Stimulated activated CD8-positive, alpha-beta memory T cell treated with anti-CD3 and anti-CD28 coated beads, Interleukin-15, amount 100 ng/mL, for 4 hours (primary cell): ENCODE measurements around the gene GJC1.

ENCODE experiments used
- DNase-seq, 2 donors: peaks; one replicate each; pipeline ENCODE4 v3.0.0-alpha.2; 2020; ENCODE audit warnings: low read depth in 2 of 2

The GJC1 gene

DNA sequence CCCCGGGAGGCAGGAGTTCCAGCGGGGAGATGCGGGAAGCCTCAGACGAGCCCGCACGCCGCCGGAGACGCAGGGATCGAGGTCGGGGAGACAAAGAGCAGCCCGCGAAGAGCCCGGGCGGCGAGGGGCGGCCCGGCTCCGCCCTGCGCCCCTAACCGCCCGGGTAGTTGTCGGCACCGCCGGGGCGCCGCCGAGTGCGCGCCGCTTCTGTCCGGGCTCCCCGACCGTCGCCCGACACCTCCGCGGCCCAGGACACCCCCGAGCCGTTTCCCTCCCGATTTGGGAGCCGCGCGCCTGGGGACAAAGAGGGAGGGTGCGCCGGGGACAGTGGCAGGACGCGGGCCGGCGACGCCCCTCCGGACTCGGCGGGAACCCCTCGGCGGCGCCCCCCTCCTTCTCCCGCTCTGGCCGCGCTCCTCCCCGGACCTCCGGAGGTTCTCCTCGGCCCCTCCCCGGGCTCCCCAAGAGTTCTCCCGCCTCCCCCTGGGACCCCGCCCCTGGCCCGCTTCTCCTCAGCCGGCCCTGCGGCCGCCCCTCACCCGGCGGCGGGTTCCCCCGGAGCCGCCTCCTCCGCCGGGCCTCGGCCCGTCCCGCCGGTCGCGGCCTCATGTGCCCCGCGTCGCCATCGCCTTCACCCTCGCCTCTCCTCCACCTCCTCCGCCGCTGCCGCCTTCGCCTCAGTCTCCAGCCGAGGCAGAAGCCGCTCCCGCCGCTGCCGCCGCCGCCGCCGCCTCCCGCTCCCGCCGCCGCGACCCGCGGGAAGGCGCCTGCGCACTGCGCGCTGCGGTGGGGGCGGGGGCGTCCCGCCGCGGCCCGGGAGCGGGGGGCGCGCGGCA is at the start of gene GJC1:
GJC1 (minus strand) TSS at position 765 of the 836 bp plus-strand sequence. CDS start 24,470 bp downstream, outside the sequence.
- no peak for DNase-seq

DNA sequence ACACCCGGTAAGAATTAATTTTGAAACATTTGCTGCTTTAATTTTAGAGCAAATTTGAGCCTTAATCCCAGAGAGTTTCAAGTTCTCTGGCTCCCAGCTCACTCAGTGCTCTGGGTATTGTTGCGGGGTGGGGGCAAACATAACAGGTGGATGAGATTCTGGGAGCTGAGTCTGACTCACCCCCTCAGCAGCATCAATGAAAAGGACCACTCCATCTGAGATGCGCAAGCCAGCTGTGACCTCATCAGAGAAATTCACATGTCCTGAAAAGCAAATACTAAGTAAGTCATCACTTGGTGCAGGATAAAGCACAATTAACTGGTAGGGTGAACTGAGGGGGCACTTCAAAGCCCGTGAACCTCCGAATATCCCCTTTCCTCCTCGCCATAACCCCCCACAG is 49.3 kb upstream of the GJC1 start:
- DNase-seq, result no peak

DNA sequence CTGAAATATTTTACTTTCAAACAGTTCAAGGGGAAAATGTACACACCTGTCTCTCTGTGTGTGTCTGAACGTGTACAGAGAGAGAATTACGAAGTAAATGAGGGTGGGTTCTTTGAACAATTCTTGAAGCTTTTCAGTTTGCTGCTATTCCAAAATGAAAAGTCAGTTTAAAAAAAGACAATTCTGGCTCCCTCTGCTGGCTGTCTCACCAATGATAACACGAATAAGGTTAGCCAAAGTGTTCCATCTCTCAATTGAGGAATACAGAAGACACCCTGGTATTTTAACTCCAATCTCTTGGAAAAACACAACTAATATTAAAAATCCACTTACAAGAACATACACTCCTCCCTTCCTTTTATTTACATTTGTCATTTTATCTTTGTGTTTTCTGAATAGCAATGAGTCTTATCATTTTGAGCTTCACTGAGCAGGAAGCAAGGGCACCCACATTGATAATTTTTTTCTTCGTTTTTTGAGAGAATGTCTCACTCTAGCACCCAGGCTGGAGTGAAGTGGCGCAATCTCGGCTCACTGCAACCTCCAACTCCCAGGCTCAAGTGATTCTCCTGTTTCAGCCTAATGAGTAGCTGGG is 48.6 kb upstream of the GJC1 start:
- no peak for DNase-seq

DNA sequence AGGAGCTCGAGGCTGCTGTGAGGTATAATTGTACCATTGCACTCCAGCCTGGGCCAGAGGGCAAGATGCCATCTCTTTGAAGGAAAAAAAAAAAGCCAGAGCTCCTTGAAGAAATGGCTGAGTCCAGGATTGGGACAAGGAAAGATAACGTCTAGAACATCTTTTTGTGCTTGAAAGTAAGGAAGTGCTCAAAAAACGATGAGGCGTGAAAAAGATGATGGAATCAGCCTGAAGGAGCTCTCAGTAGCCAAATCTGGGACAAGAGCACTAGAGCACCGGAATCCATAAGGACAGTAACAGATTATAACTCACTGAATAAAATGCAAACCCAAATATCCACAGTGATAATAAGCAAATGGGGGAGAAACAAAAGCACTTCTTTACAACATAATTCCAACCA is 47.0 kb upstream of the GJC1 start:
- no peak for DNase-seq

DNA sequence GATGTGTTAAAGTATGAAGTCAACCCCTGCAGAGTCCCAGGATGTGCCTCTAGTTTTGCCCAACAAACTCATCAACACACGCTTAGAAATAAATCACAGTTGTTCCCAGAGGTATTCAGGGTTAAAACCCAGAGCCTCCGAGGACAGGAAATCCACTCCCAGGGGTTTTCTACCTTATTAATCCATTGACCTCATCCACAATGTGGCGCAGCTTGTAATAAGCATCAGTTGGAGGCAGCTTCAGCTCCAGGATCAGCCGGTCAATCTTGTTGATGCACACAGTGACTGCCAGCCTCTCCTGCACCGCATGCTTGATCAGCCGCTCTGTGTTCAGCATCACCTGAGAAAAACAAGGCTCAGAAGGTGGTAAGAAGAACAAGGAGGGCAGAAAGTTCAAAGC is 45.7 kb upstream of the GJC1 start:
- no peak for DNase-seq

DNA sequence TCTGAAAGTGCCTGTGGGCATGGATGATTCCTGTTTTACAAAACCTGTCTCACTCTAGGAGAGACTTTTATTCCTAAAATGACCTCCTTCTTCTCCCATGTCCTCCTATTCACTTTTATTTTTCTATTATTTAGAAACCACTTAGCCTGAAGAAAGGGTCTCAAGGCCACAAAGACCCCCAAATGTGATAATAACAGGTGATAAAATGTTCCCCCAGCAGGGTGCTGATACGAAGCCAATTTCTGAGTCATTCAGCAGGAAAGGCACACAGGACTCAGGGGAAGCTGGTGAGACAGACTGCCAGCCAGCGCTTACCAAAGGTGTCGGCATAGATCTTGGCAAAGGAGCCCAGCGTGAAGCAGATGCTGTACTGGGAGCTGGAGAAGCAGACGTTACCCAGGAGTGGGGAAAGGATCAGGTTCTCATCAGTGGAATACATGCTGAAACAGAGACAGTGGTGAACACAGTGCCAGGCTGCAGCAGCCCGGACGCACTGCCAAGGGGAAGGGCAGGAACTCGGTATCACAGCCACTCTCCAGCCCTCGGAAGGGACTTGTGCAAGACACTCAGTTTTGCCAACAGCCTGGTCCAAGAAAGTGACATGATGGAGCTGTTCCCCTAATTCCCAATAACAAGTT is 42.2 kb upstream of the GJC1 start:
- no peak for DNase-seq

DNA sequence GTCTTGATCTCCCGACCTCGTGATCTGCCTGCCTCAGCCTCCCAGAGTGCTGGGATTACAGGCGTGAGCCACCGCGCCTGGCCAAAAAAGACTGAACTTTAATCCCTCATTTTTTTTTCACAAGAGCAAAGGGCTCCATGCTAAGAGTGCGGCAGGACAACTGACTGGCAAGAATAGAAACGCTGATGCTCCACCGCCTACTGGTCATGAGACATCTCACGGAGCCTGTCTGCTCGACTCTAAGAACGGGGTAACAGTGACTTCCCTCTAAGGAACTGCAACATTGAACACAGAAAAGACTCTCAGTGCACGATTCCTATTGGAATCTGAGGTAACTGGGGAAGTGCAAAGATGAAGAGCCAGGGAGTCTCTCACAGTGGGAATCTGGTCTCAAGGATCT is 41.5 kb upstream of the GJC1 start:
- no peak for DNase-seq

DNA sequence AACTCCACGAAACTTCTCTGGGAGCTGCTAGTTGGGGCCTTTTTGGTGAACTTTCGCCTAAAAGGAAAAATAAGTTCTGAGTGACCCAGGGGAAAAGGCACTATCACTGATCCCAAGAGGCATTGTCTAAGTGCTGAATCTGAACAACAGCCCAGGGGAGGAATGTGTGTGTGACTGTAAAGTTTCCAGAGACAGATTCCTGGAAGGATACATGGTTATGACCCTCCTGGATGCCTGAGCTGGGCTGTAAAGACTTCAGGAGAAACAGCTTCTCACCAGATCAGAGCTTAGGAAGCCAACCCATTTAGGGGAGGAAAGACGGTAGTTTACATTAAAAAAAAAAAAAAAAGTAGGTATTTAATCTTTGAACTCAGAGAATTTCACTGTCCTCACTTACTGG is 37.8 kb upstream of the GJC1 start:
- DNase-seq, result no peak

DNA sequence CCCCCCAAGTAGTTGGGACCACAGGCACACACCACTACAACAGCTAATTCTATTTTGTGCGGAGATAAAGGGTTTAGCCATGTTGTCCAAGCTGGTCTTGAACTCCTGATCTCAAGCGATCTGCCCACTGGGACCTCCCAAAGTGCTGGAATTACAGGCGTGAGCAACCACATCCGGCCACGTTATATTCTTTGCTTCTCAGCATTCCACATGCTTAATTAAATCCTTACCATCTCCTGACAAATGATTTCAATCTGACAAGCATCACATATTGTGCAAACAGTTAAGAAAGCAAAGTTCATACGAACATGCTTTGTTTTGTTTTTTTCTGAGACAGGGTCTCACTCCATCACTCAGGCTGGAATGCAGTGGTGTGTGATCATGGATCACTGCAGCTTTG is 35.8 kb upstream of the GJC1 start:
- DNase-seq, result no peak

DNA sequence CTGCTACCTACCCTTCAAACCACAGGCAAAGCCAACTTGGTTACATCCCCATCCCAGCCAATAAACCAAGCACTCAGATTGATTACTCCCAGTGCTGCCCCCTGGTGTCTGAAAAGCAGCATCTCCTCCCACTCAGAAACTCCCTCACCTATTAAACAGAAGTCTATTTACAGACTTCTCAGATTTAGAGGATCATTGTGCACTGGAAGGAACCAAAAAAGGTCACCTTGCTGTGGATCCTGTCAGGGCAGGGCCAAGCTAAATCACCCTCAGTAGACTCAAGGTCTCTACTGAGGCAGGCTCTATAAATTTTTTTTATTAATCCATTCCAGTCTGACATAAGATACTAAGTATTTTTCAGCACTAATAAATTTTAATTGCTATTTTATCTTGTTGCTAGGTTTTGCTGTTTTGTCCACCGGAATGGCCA is 35.2 kb upstream of the GJC1 start:
- DNase-seq, result peak; percentile 8 to 38

DNA sequence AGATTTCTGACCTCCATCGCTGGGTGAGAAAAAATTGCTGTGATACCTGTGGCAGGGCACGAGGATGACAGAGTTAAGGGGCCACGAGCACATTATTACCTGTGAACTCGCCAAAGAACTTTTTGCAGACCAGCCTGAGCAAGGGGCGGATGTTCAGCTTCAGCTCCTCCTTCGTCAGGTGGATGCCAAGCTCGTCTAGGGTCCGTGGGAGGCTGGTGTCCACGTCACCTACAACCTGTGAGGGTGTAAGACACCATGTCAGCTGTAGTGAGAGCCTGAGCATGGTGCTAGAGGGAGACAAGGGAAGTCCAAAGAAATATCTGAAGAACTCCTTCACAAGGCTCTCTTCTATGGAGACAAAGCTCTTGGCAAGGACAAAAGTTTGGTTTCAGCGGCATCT is 34.7 kb upstream of the GJC1 start:
- DNase-seq, result no peak

DNA sequence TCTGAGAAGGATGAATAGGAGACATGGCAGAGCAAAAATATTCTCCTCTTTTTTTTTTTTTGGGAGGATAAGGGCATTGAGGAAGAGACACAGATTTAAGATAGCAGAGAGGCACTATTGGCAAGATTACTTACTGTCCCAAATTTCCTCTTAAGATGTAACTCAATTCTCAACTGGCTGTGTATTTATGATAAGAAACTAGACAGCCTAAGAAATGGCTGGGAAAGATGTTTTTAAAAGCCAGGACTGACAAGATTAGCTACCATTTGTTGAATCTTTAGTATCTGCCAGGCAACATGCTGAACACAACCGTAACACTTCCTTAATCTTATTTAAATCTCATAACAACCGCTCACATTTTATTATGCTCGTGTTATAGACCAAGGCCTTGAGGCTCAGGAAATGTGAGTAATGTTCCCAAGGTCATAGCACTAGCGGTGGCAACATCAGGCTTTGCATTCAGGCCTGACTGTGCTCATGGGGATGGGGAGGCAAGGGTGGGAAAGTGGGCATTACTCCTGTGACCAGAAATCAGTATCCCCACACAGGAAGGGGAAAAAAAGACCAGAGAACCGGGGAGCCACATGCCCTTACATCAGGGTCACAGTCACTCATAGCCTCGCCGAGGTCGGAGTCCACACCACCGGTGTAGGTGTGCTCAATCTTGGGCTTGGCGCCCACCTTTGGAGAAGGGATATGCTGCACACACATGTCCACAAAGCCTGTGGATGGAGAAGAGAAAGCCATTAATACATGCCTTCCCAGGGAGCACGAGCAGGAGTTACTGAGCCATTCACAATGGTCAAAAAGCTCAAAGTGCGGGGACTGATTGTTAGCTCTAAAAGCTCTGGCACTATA is 33.2 kb upstream of the GJC1 start:
- DNase-seq, result no peak

DNA sequence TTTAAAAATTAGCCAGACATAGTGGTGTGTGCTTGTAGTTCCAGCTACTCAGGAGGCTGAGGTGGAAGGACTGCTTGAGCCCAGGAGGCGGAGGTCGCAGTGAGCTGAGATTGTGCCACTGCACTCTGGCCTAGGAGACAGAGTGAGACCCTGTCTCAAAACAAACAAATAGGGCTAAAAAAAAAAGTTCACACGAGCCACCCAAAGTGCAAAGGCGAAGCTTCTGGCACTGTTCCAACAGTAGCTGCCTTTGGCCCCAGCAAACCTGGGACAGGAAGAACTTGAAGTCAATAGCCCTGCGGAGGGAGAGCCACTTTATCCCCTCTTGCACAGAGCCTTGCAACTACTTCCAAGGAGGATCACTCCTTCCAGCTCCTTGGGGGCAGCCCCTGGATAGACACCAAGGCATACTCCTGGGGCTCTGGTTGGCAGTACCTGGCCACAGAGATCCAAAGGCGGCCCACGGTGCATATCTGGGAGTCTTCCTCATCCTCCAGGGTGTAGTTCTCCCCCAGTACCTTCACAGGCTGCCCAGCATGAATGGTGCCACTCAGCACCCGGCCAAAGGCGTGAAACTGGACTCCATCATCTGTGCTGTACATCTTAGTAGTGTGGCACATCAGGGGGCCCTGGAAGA is 32.3 kb upstream of the GJC1 start:
- DNase-seq, result no peak

DNA sequence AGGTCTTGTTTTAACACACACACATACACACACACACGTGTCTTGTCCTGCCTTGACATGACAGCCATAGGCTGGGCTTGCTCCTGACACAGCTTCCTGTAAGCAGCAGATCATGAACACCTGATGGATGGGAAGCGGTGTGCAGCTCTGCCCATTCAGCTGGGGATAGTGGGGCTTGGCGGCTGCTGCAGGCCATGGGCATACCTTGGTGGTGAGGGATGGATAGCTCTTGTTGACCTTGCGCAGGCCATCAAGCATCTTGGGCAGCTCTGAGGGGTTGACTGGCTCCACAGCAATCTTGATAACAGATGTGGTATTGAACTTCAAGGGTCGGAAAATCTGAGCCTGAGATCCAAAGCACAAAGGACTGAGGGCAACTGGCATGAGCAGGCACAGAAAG is 29.6 kb upstream of the GJC1 start:
- DNase-seq, result no peak

DNA sequence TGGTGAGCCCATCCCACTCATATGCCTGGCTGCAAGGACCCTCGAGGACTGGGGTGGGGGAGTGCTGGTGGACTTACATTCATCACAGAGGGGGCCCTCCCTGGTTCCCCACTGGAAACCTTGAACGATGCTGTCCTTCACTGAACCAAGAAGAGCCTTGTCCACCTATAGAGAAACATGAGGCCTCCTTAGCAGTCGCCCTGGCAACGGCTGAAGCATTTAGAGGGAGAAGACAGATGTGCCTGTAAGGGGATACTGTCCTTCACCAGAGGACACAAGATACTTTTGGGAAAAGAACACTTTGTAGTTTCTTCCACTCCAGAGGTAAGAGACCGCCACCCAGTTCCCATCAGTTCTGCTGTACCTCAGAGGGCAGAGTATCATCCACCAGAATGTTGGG is 24.1 kb upstream of the GJC1 start:
- DNase-seq, result no peak

DNA sequence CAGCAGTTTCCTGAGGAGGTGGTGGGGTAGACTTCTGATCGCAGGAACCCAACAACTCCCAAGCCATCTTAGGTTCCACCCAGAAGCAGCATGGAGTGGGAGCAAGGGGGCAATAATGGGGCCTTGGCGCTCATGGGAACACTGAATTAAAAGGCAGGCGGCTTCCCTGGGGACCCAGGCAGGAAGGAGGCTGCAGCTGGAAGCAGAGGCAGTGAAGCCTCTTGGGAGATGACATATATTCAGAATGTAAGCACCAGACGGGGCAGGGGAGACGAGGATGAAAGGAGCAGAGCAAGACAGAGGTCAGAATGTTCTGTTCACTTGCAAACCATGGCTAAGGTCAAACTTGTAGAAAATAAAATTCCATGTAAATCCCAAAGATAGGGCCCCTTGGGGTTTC is 20.5 kb upstream of the GJC1 start:
- no peak for DNase-seq

DNA sequence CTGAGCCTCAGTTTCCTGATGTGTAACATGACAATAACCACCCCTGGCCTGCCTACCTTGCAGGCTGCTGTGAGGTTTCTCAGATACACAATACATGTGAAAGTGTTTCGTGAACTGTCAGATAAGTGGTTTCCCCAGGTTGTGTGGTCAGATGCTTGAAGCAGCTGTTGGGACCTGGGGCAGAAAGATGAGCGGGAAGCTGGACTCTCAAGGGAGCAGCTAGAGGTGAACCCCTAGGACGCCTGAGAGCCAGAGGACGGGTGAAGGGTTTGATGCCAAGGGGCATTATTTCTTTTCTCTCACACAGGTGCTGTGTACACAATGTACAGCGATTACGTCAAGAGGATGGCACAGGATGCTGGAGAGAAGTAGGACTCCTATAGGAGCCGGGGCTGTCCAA is 19.9 kb upstream of the GJC1 start:
- no peak for DNase-seq

DNA sequence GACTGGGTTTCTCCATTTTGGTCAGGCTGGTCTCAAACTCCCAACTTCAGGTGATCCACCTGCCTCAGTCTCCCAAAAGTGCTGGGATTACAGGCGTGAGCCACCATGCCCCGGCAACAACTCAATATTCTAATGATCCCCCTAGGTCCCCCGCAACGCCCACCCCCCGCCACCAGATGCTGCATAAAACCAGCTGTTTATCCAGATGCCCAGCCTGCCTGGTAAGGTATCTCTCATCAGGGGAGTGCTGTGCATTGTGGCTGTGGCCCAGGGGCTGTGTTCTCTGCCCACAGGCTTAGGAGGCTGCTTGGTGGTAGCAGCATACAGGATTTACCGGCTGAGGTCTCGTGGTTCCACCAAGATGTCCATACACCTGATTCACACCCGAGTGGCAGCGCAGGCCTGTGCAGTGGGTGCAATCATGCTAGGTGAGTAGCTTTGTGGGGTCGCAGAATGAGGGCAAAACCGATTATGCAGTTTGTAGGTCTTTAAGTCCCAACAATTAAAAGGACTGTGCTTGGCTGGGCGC is 18.9 kb upstream of the GJC1 start:
- no peak for DNase-seq

DNA sequence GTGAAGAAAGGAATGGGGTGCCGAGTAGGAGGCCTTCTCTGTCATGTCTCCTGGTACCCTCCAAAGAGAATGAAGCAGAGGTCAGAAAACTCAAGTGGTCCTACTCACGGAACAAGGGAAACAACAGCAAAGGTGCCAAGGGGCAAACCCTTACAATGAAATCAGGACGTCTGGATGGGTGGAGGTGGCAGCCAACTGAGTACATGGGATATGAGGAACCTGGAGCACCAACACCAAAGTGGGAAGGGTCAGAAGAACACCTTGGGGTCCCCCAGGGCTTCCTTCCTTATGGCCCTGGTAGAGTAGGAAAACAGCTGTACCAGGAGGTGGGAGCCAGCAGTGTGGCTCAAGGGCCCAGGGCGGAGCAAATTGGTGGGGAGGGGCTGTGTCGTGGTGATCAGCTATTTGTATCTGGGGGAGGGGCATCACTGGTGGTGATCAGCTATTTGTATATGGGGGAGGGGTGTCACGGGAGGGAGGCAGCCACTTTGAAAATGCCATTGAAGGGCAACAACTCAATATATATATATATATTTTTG is 18.2 kb upstream of the GJC1 start:
- no peak for DNase-seq

DNA sequence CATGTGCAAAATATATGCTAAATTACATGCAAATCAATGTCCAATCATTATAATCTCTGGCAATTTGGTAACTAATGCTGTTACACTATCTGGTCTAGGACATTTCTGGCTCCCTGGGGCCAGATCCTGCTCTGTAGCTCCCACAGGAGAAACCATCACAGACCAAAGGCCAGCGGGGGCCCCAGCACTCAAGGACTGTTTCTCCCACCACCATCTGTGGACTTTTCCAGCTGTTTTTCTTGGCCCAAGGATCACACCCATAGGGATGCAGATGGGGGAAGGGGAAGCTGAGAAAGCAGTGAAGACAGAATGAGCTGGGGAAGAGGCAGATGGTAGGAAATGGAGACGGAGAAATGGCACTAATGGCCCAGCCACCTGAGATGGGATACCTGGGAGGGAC is 17.5 kb upstream of the GJC1 start, which contains the start of gene HIGD1B:
HIGD1B (plus strand) TSS at position 298 of the 400 bp plus-strand sequence. CDS start 270 bp downstream, outside the sequence.
- DNase-seq, result no peak

DNA sequence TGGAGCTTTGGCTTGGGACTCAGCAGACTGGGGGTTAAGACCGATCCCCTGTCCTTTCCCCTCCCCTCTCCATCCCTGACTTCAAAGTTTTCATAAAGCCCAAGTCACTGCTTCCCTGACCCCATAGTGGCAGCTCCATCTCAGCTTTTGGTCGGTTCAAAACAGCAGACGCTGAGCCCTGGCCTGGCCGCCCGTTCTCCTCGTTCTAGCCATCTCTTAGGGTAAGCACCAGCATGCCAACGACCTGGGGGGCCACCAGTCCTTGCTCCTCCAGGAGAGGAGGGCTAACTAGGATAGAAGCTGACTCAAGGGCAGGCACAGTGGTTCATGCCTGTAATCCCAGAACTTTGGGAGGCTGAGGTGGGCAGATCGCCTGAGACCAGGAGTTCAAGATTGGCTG is 16.1 kb upstream of the GJC1 start:
- DNase-seq, result no peak
